SK-N-SH (cell line): Measurements from ENCODE around the gene OR2S2. TPM values are rescaled to one million over a fixed set of nuclear protein-coding genes. Genes with fewer than 3 reads are reported as not detected.
"Not testable (repeated sequence)": the region's sequence is repeated elsewhere in the genome, so short reads cannot be mapped to it uniquely, and the experiment has no call there.

ENCODE experiments used
- CTCF ChIA-PET: fragments of 300-600, 350-600 bp; formaldehyde crosslinking; extraction: SDS; loops from one replicate; lab custom pipeline; 2021; lab: Yijun Ruan, JAX
- POLR2A ChIA-PET: fragments of 350-600 bp; sonication (Branson Sonifier 250); formaldehyde crosslinking; extraction: SDS; loops from one replicate; lab custom pipeline; 2020; ENCODE audit warnings: antibody characterized with exemption, inconsistent platforms; lab: Yijun Ruan, JAX
- DNase-seq: peaks from one replicate; pipeline ENCODE4 v3.0.0; 2012
- H2AFZ ChIP-seq: fragments of 200-600 bp; sonication (generic); 2 replicates; pipeline ENCODE4 v1.8.1; 2016; ENCODE audit warnings: antibody characterized with exemption, mild to moderate bottlenecking, low read depth
- H3F3A ChIP-seq: fragments of 200-600 bp; sonication (generic); replicated peaks from 2 replicates; pipeline ENCODE3; 2016; ENCODE audit warnings: antibody characterized with exemption, mild to moderate bottlenecking; ENCODE audit not compliant: insufficient read depth
- H3K27ac ChIP-seq, 2 experiments: fragments of 200-500 bp in 1 of 2; fragments of 200-600 bp in 1 of 2; sonication (Bioruptor generic) in 1 of 2; sonication (generic), shearing (Covaris generic) in 1 of 2; 2 replicates each; pipeline versions ENCODE4 v1.5.1 to v1.6.1; 2014 to 2016; ENCODE audit warnings: low read depth in 2 of 2, inconsistent platforms in 1 of 2, low read length in 1 of 2, mild to moderate bottlenecking in 1 of 2, mixed read lengths in 1 of 2
- H3K27me3 ChIP-seq: fragments of 200-600 bp; sonication (generic), shearing (Covaris generic); 2 replicates; pipeline ENCODE4 v1.6.1; 2016; ENCODE audit warnings: mixed run types; ENCODE audit not compliant: insufficient read depth
- H3K36me3 ChIP-seq, 2 experiments: fragments of 200-500 bp in 1 of 2; fragments of 200-600 bp in 1 of 2; sonication (Bioruptor generic) in 1 of 2; sonication (generic) in 1 of 2; replicated peaks in 1 of 2; 2 replicates each; pipeline versions ENCODE3 to v1.5.1; 2014 to 2016; ENCODE audit warnings: low read length in 1 of 2, mild to moderate bottlenecking in 1 of 2; ENCODE audit not compliant: insufficient read depth in 2 of 2, control insufficient read depth in 1 of 2
- H3K4me1 ChIP-seq, 2 experiments: fragments of 200-500 bp in 1 of 2; fragments of 200-600 bp in 1 of 2; sonication (Bioruptor generic) in 1 of 2; sonication (generic), shearing (Covaris generic) in 1 of 2; 2 replicates each; pipeline versions ENCODE4 v1.5.1 to v1.6.1; 2014 to 2016; ENCODE audit warnings: low read depth in 1 of 2, low read length in 1 of 2, mixed run types in 1 of 2; ENCODE audit not compliant: insufficient read depth in 2 of 2, control insufficient read depth in 1 of 2
- H3K4me2 ChIP-seq: fragments of 200-600 bp; sonication (generic), shearing (Covaris generic); 2 replicates; pipeline ENCODE4 v1.6.1; 2017; ENCODE audit warnings: mixed run types
- H3K4me3 ChIP-seq, 2 experiments: fragments of 200-500 bp in 1 of 2; fragments of 200-600 bp in 1 of 2; sonication (Bioruptor generic) in 1 of 2; sonication (generic), shearing (Covaris generic) in 1 of 2; 2 replicates each; pipeline versions ENCODE4 v1.5.1 to v1.8.1; 2014 to 2016; ENCODE audit warnings: low read depth in 2 of 2, inconsistent platforms in 1 of 2, low read length in 1 of 2, mild to moderate bottlenecking in 1 of 2, mixed read lengths in 1 of 2, moderate library complexity in 1 of 2
- H3K79me2 ChIP-seq: fragments of 200-600 bp; sonication (generic); 2 replicates; pipeline ENCODE4 v1.8.1; 2017; ENCODE audit warnings: mild to moderate bottlenecking; ENCODE audit not compliant: insufficient read depth
- H3K9ac ChIP-seq: fragments of 200-600 bp; sonication (generic); 2 replicates; pipeline ENCODE4 v1.6.1; 2017; ENCODE audit warnings: mixed run types
- H3K9me2 ChIP-seq: fragments of 200-600 bp; sonication (generic); 2 replicates; pipeline ENCODE4 v1.6.1; 2017; ENCODE audit warnings: mixed run types
- H3K9me3 ChIP-seq: fragments of 200-600 bp; sonication (generic); 2 replicates; pipeline ENCODE4 v1.6.1; 2017; ENCODE audit warnings: mixed run types, mild to moderate bottlenecking, moderate library complexity
- H4K20me1 ChIP-seq: fragments of 200-600 bp; sonication (generic); 2 replicates; pipeline ENCODE4 v1.6.1; 2017; ENCODE audit warnings: mild to moderate bottlenecking, mixed run types; ENCODE audit not compliant: insufficient read depth
- CHD2 ChIP-seq: fragments of 150-350 bp; IDR thresholded peaks from 2 replicates; pipeline ENCODE4 v1.6.1; 2018; ENCODE audit warnings: low read length; ENCODE audit not compliant: partially characterized antibody
- FOXJ3 ChIP-seq: sonication (generic); formaldehyde crosslinking; IDR thresholded peaks from 2 replicates; pipeline ENCODE4 v1.5.1; 2020; ENCODE audit warnings: mild to moderate bottlenecking, missing genetic modification reagents
- FOXM1 ChIP-seq: IDR thresholded peaks from 2 replicates; pipeline ENCODE4 v1.4.0; 2012; ENCODE audit warnings: low read depth, mild to moderate bottlenecking
- JUND ChIP-seq: IDR thresholded peaks from 2 replicates; pipeline ENCODE4 v1.4.0; 2012
- MXI1 ChIP-seq: IDR thresholded peaks from 2 replicates; pipeline ENCODE4 v1.6.1; 2012; ENCODE audit warnings: mild to moderate bottlenecking, low read depth, low read length, improper control_type of control experiment
- NRF1 ChIP-seq: IDR thresholded peaks from 2 replicates; pipeline ENCODE4 v1.6.1; 2012; ENCODE audit warnings: low read depth, mild to moderate bottlenecking, low read length
- RAD21 ChIP-seq: IDR thresholded peaks from 2 replicates; pipeline ENCODE4 v1.6.1; 2012; ENCODE audit warnings: mild to moderate bottlenecking, low read length
- RCOR1 ChIP-seq: fragments of 150-350 bp; IDR thresholded peaks from 2 replicates; pipeline ENCODE4 v1.6.1; 2017; ENCODE audit warnings: antibody characterized with exemption, low read length
- RXRA ChIP-seq: IDR thresholded peaks from 2 replicates; pipeline ENCODE4 v1.4.0; 2012; ENCODE audit warnings: low read depth, mild to moderate bottlenecking, borderline replicate concordance
- SIN3A ChIP-seq: IDR thresholded peaks from 2 replicates; pipeline ENCODE4 v1.6.1; 2012; ENCODE audit warnings: low read depth, mild to moderate bottlenecking, low read length, moderate library complexity, borderline replicate concordance
- TAF1 ChIP-seq: IDR thresholded peaks from 2 replicates; pipeline ENCODE4 v1.6.1; 2012; ENCODE audit warnings: low read depth, mild to moderate bottlenecking, low read length, moderate library complexity, borderline replicate concordance
- TCF12 ChIP-seq: IDR thresholded peaks from 2 replicates; pipeline ENCODE4 v1.4.0; 2012
- USF1 ChIP-seq: IDR thresholded peaks from 2 replicates; pipeline ENCODE4 v1.4.0; 2012; ENCODE audit warnings: low read depth, borderline replicate concordance
- YY1 ChIP-seq: IDR thresholded peaks from 2 replicates; pipeline ENCODE4 v1.4.0; 2012; ENCODE audit warnings: low read depth, mild to moderate bottlenecking
- WGBS: methylation state at CpG from one replicate; pipeline ENCODE4 v1.1.6; 2017; ENCODE audit warnings: low lambda C conversion rate; 5-methylcytosine and 5-hydroxymethylcytosine counted together
- polyA plus RNA-seq, 3 experiments: library from polyadenylated mRNA; depleted of rRNA; stranded (reverse); fragments of >200 nt; gene quantifications; 2 replicates each; pipeline ENCODE4 v1.2.3, GENCODE V29; 2012
- TF ChIP-seq, protein P1 (sequence below): IDR thresholded peaks from 2 replicates; pipeline ENCODE4 v1.6.1; 2012; ENCODE audit warnings: mild to moderate bottlenecking, low read depth, low read length, moderate library complexity
- TF ChIP-seq, protein P2 (sequence below): IDR thresholded peaks from 2 replicates; pipeline ENCODE4 v1.4.0; 2012; ENCODE audit warnings: low read depth
- TF ChIP-seq, protein P3 (sequence below): fragments of 150-350 bp; IDR thresholded peaks from 2 replicates; pipeline ENCODE4 v1.6.1; 2016; ENCODE audit warnings: mild to moderate bottlenecking, low read depth, low read length

Gene OR2S2
- polyA plus RNA-seq, 1 of the 3 experiments (the other 2 are of a cell fraction) = not detected

GRCh38 chr9:35915681-35916294 lies 42.2 kb downstream of the OR2S2 start (continued):
- no peak for TF ChIP-seq USF1
- TF ChIP-seq TCF12 = no peak
- no peak for TF ChIP-seq YY1
- no peak for TF ChIP-seq SIN3A
- no peak for TF ChIP-seq NRF1
- no peak for TF ChIP-seq RAD21

DNA sequence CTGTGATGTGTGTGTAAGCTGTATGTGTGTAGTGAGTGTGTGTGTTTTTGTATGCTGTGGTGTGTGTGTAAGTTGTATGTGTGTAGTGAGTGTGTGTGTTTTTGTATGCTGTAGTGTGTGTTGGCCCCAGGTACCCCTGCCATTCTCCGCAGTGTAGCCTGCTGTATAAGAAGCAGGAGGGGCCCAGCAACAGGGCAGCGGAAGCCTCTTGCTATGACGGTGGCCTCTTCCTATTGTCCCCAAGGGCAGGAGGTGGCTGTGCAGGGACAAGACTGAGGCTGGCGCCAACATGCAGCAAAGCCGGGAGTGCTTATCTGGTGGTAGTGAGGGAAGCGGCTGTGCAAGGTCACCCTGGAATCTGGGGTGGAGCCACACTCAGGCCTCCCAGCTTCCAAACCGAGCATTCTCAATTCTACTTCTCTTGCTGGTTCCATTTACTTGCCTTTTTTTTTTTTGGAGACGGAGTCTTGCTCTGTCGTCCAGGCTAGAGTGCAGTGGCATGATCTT lies 43.6 kb downstream of the OR2S2 start:
- Histone ChIP-seq H3K4me3 (no peak overlapping the region), H3K36me3 (no peaks in the 10 kb centered on the region), H3K27ac (no peak overlapping the region), H3K9me3 (no peaks in the 10 kb centered on the region), H3K79me2 (no peaks in the 10 kb centered on the region; the same call in 1 of the 2 replicates), H3K4me1 (peaks cover 0 to 3% of the 10 kb centered on the region in 2 experiments; a peak in 1 of 4 replicates), H3F3A (peaks cover 8% of the 10 kb centered on the region), H4K20me1 (no peaks in the 10 kb centered on the region), H3K27me3 (no peaks in the 10 kb centered on the region), H3K9ac (no peak overlapping the region), H3K4me2 (no peak overlapping the region), H2AFZ (0 out of 2 replicates have a peak overlapping the region, but pooled peaks have one; percentile 29), H3K9me2 (no peaks in the 10 kb centered on the region)
- ChIA-PET CTCF (interaction anchor here (1.1 to 2.0 kb wide), 2 partner anchors 11 to 31 kb away, joined by 3 to 6 read pairs; no protein-coding TSS in a partner anchor), POLR2A (no interaction called here)
- no peak for TF ChIP-seq FOXJ3 (CRISPR knock-in tag)
- TF ChIP-seq CHD2 = no peak
- TF ChIP-seq RCOR1 = no peak
- TF ChIP-seq FOXM1 = no peak
- TF ChIP-seq USF1 = no peak
- no peak for TF ChIP-seq RXRA
- TF ChIP-seq, protein P1, sequence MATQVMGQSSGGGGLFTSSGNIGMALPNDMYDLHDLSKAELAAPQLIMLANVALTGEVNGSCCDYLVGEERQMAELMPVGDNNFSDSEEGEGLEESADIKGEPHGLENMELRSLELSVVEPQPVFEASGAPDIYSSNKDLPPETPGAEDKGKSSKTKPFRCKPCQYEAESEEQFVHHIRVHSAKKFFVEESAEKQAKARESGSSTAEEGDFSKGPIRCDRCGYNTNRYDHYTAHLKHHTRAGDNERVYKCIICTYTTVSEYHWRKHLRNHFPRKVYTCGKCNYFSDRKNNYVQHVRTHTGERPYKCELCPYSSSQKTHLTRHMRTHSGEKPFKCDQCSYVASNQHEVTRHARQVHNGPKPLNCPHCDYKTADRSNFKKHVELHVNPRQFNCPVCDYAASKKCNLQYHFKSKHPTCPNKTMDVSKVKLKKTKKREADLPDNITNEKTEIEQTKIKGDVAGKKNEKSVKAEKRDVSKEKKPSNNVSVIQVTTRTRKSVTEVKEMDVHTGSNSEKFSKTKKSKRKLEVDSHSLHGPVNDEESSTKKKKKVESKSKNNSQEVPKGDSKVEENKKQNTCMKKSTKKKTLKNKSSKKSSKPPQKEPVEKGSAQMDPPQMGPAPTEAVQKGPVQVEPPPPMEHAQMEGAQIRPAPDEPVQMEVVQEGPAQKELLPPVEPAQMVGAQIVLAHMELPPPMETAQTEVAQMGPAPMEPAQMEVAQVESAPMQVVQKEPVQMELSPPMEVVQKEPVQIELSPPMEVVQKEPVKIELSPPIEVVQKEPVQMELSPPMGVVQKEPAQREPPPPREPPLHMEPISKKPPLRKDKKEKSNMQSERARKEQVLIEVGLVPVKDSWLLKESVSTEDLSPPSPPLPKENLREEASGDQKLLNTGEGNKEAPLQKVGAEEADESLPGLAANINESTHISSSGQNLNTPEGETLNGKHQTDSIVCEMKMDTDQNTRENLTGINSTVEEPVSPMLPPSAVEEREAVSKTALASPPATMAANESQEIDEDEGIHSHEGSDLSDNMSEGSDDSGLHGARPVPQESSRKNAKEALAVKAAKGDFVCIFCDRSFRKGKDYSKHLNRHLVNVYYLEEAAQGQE = no peak
- TF ChIP-seq TAF1 = no peak
- TF ChIP-seq, protein P2, sequence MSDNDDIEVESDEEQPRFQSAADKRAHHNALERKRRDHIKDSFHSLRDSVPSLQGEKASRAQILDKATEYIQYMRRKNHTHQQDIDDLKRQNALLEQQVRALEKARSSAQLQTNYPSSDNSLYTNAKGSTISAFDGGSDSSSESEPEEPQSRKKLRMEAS = no peak
- TF ChIP-seq, protein P3, sequence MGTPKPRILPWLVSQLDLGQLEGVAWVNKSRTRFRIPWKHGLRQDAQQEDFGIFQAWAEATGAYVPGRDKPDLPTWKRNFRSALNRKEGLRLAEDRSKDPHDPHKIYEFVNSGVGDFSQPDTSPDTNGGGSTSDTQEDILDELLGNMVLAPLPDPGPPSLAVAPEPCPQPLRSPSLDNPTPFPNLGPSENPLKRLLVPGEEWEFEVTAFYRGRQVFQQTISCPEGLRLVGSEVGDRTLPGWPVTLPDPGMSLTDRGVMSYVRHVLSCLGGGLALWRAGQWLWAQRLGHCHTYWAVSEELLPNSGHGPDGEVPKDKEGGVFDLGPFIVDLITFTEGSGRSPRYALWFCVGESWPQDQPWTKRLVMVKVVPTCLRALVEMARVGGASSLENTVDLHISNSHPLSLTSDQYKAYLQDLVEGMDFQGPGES = no peak
- TF ChIP-seq MXI1 = no peak
- TF ChIP-seq JUND = no peak
- no peak for TF ChIP-seq NRF1
- WGBS = 66% methylated on average over 9 of the region's 9 CpGs
- peak; percentile 70 for DNase-seq

DNA sequence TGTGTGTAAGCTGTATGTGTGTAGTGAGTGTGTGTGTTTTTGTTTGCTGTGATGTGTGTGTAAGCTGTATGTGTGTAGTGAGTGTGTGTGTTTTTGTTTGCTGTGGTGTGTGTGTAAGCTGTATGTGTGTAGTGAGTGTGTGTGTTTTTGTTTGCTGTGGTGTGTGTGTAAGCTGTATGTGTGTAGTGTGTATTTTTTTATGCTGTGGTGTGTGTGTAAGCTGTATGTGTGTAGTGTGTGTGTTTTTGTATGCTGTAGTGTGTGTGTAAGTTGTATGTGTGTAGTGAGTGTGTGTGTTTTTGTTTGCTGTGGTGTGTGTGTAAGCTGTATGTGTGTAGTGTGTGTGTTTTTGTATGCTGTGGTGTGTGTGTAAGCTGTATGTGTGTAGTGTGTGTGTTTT lies 44.5 kb downstream of the OR2S2 start:
- H4K20me1 ChIP-seq, H3K27ac ChIP-seq, H3K27me3 ChIP-seq, H3K9ac ChIP-seq, H2AFZ ChIP-seq, H3K9me3 ChIP-seq, DNase-seq, H3K79me2 ChIP-seq, POLR2A ChIA-PET, H3K4me2 ChIP-seq, H3K4me3 ChIP-seq, H3K36me3 ChIP-seq, H3K9me2 ChIP-seq: not testable (repeated sequence)
- H3F3A ChIP-seq = peaks cover 11% of the 10 kb centered on the region
- peaks cover 4 to 12% of the 10 kb centered on the region in 2 experiments; a peak in 3 of 4 replicates for H3K4me1 ChIP-seq
- CTCF ChIA-PET = interaction anchor here (2.0 kb wide), 1 partner anchor 32 kb away, joined by 6 read pairs; no protein-coding TSS in a partner anchor
